HL-60/S4 treated with phorbol 12-myristate 13-acetate at 8.2 ng/mL for 4 days and 3 days (cell line): ENCODE measurements around the gene CRIP2.

Experiments used
- in situ Hi-C: fragments of 300-500 bp; cut with MboI; formaldehyde crosslinking; loops from 2 replicates; pipeline ENCODE4 v1.15.0; 2022; ENCODE audit warnings: low sequenced_read_pairs

Gene CRIP2

GRCh38 chr14:105496831-105497591 lies 22.4 kb downstream of the CRIP2 start:
- in situ Hi-C loops: no loop called here

- in situ Hi-C loops: no loop called here
Observed at GRCh38 chr14:105497671-105498429, 23.2 kb downstream of the CRIP2 start.

DNA sequence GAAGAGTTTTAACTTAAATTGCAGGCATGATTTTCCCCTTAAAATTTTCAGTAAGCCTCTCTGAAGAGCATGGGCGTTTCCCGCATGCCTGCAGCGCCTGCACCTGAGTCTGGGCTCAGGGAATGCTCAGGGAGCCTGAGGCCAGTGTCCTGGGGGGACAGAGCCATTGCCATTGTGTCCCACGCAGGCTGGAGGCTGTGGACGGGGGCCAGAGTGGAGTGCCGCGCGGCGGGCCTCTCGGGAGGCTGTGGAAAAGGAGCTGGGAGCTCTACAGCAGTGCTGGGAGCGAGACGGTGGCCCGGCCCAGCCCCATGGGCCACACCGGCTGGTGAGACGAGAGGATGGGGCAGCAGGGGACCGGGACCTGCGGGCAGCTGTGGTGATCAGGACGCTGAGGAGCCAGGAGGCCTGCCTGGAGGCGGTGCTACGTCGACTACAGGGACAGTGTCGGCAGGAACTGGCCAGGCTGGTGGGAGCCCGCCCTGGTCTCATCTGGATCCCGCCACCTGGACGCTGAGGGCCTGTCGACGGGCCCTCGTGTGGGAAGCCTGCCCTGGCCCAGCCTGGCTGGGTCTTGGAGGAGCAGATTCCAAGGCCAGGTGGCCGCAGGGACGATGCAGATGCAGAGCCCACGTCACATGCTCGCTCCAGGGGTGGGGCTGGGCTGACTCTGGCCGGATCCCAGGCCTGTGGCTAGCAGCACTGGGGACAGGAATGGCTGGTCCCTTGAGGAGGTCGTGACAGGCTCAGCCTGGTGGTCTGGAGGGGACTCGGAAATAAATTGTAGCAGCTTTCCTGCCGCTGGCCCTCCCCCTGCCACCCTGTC lies 24.0 kb downstream of the CRIP2 start:
- in situ Hi-C loops: no loop called here

- in situ Hi-C loops: no loop called here
Observed at GRCh38 chr14:105499256-105500035, 24.8 kb downstream of the CRIP2 start.

GRCh38 chr14:105500036-105500725 lies 25.6 kb downstream of the CRIP2 start:
- in situ Hi-C loops: no loop called here

DNA sequence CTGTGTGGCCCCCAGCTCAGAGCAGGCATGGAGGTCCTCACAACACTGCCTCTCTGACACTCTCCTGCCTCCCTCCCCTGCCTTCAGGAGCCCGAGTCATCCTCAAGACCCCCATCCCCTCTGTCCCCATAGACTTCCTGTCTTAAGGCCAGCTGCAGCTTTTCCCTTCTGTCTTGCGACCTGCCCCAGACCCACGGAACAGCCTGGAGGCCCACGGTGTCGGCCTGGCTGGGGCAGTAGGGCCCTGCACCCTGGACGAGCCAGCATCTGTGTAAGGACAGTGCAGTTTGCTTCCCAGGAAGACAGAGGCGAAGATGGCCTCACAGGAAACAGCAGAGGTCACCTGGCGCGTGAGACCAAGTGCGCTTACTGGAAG lies 26.1 kb downstream of the CRIP2 start:
- in situ Hi-C loops: no loop called here

GRCh38 chr14:105501504-105502291 lies 27.1 kb downstream of the CRIP2 start:
- in situ Hi-C loops: no loop called here

- in situ Hi-C loops: no loop called here
Observed at GRCh38 chr14:105502446-105503295, 28.1 kb downstream of the CRIP2 start.

DNA sequence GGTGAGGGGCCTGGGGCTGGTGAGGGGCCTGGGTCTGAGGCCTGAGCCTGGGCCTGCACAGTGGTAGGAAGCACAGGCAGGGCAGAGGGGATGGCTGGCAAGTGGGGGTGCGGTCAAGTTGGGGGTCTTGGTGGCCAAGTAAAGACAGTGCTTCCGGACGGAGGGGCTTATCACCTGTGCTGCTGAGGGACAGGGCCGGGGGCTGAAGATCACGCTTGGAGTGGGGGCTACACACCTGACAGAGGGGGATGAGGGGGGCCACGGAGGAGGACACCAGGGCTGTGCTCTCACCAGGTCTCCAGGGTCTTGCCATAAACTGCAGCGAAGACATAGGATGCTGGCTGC lies 28.6 kb downstream of the CRIP2 start:
- in situ Hi-C loops: no loop called here

DNA sequence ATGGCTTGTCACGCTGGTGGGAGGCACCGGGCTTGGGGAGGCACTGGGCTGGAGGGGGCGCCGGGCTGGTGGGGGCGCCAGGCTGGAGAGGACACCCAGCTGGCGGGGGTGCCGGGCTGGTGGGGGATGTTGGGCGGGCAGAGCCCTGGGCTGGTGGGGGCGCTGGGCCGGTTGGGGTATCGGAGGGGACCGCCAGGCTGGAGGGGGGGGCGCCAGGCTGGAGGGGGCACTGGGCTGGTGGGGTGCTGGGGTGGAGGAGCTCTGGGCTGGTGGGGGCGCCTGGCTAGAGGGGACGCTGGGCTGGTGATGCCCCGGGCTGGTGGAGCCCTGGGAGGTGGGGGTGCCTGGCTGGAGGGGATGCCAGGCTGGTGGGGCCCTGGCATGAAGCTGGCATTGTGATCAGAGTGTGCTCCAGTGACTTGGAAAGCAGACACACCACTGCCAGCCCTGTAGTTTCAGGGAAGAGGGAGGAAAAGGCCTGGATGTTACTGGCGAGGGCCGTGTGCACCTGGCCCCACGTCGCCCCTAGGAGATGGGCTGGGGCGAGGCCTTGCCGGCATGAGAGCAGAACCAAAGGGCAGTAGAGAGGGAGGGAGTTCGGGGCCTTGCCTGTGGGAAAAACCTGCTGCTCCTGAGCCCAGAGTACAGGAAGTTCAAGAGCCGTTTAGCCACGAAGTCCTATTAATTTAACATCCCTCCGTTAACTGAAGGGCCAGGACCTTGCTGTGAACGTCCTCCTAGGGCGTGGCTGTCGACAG lies 29.5 kb downstream of the CRIP2 start:
- in situ Hi-C loops: no loop called here

- in situ Hi-C loops: no loop called here
Observed at GRCh38 chr14:105505101-105505500, 30.5 kb downstream of the CRIP2 start.

GRCh38 chr14:105507247-105507646 lies 32.6 kb downstream of the CRIP2 start:
- in situ Hi-C loops: no loop called here

DNA sequence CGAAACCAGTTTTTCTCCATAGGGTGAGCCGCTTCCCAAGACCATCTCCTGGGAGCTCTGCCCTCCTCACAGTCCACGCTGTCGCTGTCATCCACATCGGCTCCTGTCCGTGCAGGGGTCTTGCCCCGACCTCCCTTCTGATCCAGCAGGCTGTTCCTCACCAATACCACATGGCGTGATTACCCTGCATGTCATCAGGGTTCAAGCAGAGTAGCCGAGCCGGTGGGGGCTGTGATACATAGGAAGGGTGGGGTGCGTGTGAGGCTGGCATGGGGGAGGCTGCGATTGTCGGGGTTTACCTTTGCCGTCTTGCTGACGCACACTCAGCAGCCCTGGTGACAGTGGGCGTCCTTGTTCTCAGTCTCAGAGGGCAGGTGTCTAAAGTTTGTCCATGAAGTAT lies 33.4 kb downstream of the CRIP2 start:
- in situ Hi-C loops: no loop called here

DNA sequence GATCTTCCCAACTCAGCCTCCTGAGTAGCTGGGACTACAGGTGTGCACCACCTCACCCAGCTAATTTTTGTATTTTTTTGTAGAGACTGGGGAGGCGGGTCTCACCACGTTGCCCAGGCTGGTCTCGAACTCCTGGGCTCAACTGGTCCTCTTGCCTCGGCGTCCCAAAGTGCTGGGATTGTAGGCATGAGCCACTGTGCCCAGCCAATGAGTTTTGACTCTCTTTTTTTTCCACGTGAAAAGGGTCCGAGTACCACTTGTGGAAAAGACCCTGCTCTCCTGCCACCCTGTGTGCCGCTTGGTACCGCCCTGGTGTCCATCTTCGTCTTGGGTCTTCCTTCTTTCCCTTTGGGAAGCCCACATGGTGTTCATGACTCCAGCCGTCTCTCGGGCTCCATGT lies 34.0 kb downstream of the CRIP2 start:
- in situ Hi-C loops: no loop called here

- in situ Hi-C loops: no loop called here
Observed at GRCh38 chr14:105517096-105517495, 42.5 kb downstream of the CRIP2 start.

DNA sequence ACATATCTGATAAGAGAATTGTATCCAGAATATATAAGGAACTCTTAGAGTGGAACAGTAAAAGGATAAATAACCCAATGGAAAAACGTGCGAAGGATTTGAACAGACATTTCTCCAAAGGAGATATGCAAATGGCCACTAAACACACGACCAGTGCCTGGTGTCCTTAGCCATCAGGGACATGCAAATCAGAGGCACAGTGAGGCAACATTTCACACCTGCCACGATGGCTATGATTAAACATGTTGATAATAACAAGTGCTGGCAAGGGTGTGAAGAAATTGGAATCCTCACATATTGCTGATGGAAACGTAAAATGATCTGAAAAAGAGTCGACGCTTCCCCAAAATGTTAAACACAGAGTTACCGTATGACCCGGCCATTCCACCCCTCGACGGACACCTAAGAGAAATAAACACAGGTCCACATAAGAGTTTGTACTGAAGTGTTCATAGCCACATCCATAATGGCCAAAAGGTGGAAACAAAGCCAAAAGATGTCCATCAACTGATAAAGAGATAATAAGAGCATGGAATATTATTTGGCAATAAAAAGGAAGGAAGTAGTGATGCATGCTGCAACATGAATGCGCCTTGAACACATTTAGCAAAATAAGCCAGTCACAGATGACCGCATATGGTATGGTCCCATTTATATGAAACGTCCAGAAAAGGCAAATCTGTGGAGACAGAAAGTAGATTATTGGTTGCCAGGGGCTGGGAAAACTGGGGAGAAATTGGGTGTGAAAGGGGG lies 45.5 kb downstream of the CRIP2 start:
- in situ Hi-C loops: no loop called here

DNA sequence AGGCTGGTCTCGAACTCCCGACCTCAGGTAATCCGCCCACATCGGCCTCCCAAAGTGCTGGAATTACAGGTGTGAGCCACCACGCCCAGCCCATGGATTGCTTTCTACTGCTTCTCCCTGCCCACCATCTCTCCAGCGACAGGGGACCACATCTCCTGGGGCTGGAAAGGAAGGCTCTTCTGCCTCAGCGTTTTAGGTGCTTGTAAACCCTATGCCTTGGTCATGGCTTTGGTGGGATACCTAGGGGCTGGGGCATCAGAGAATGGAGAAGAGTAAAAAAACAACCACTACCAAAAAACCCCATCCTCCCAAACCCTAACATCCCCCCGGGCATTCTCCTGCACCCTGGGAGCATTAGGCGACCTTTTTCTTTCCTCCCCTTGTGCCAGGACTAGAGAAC lies 50.7 kb downstream of the CRIP2 start:
- in situ Hi-C loops: no loop called here
